ENCODE data around the gene OAT.

Gene OAT

DNA sequence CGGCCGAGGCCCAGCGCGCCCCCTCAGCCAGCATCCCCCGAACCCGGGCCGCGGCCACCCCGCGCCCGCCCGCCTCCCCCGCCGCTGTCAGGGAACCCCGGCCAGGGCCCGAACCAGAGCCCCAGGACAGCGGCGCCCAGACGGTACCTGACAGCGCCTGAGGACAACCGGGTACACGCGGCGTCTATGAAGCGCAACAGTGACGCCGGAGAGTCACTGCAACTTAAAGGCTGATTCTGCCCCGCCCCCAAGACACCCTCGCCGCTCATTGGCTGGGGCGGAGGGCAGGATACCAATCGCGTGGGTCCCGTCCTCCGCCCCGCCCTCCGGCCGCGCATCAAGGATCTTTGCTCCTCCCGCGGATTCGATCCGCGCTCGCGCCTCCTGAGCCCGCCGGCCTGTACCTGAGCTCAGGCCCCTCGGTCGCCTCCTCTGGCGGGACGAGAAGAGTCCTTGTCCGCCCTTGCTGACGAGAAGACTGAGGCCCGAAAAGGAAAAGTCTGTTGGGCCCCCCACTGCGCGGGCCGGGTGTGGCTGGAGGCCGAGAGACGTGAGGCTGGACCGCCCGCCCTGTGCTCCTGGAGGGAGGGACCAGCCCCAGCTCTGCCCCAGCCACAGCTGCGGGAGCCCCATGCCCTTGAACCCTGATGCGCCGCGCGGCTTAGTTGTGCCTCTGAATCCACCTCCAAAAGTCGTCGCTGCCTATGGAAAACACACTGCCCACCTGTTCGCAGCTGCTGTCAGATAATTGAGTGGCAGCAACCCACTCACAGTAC is at the start of gene OAT:
Gene OAT (minus strand): TSS at position 198 of the 776 bp plus-strand sequence. CDS start 6,752 bp downstream, outside the sequence.
- DNase-seq: peak; percentile 89 to 94 (median 92)

DNA sequence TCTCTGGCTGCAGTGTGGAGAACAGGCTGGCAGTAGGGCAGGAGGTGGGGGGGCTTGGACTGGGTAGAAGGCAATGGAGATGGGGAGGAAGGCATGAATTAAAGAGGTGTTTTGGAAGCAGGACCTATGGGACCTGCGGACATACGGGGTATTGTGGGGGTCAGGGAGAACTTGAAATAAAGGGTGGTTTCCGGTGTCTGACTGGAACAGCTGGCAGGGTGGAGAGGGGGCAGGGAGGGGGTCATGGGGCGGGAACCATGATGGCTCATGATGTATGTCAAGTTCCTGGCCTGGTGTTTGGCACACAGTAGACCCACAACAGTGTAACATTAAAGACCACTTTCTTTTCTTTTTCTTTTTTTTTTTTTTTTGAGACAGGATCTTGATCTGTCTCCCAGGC is 48.4 kb upstream of the OAT start:
- DNase-seq: no peak

DNA sequence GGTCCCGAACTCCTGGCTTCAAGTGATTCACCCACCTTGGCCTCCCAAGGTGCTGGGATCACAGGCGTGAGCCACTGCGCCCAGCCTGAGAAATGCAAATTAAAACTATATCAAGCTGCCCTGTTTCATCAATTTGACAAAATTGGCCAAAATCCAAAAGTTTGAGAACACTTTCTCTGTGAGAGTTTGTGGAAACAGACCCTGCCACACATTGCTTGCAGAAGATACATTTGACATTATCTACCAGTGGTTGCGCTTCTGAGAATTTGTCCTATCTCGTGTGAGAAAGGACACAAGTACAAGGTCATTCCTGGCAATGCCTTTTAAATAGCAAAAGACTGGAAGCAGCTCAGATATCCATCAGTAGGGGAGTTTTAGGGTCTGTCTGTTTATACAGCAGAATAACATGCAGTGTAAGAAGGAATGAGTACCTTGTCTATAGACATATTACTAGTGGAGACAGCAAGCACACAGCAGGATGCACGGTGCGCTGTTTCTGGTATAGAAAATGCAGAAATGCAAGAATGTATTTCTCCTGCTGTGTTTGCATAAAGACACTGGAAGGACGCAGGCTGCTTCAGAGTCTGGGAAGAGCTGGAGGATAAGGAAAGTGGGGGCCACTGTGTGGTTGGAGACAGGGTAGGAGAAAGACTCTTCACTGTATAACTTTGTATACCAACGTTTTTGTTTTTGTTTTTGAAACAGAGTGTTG is 47.2 kb upstream of the OAT start:
- DNase-seq: no peak

DNA sequence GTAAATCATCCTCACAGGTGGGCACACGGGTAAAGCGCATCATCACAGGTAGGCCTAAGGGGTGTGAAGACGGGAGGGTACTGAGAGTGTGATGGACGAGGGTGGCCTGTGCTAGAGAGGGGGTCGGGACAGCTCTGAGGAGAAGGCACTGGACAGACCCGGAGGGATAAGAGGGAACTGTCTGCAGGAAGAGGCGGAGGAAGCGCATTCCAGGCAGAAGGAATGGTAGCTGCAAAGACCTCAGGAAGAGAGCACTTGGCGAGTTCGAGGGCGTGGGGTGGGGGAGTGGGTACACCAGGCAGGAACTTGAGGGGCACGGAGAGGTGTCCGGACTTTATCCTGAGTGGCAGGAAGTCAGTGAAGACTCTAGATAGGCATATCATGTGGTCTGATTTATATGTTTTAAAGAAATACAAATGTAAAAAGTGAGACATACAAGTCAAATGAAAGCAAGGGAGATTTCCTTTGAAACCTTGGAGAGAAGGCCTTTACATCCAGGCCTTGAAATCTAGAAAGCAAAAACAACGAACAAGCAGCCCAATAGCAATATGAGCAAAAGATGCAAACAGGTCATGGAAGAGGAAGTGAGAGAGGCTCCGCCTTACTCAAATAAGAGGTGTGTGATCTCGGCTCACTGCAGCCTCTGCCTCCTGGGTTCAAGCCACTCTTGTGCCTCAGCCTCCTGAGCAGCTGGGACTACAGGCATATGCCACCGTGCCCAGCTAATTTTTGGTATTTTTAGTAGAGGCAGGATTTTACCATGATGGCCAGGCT is 46.5 kb upstream of the OAT start:
- DNase-seq: no peak

DNA sequence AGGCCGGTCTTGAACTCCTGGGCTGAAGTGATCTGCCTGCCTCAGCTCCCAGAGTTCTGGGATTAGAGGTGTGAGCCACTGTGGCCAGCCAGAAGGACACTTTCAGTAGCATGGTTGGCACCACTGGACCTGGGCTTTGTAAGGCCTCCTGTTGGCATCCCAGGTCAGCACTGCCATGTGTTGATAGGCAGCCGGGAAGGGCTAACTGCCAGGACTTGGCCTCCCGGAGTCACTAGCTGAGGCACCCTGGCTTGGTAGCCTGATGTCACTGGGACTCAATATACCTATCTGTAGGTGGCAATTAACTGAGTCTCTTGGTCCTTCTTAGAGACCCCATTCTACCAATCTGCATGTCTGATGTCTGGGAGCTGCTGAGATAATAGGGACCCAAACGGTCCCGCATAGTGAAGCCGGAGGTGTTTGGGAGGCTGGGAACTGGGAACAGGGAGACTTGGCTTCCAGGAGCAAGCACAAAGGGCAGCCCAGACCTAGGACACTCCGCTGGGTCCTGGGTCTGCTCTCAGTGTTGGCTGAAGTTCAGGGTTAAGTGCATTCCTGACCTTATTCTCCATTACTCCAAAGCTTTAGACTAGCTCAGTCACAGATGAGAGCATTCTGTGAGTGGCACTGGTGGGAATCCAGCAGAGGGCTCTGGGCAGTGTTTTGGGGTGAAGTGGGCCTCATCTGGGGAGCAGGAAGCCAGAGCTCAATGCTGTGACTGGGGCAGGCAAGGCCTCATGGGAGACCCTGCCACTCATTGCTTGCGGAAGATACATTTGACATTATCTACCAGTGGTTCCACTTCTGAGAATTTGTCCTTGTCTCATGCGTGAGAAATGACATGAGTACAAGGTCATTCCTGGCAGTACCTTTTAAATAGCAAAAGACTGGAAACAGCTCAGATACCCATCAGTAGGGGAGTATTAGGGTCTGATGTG is 45.6 kb upstream of the OAT start:
- no peak for DNase-seq

DNA sequence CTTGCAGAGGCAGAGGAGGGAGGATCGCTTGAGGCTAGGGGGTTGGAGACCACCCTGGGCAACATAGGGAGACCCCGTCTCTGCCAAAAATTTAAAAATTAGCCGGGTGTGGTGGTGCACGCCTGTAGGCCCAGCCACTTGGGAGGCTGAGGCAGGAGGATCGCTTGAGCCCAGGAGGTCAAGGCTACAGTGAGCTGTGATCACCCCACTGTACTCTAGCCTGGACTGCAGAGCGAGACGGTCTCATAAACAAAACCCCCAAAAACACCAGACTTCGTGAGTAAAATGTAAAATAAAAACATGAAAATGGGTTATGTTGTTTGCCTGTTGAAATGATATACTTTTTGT is 43.6 kb upstream of the OAT start:
- DNase-seq: no peak

DNA sequence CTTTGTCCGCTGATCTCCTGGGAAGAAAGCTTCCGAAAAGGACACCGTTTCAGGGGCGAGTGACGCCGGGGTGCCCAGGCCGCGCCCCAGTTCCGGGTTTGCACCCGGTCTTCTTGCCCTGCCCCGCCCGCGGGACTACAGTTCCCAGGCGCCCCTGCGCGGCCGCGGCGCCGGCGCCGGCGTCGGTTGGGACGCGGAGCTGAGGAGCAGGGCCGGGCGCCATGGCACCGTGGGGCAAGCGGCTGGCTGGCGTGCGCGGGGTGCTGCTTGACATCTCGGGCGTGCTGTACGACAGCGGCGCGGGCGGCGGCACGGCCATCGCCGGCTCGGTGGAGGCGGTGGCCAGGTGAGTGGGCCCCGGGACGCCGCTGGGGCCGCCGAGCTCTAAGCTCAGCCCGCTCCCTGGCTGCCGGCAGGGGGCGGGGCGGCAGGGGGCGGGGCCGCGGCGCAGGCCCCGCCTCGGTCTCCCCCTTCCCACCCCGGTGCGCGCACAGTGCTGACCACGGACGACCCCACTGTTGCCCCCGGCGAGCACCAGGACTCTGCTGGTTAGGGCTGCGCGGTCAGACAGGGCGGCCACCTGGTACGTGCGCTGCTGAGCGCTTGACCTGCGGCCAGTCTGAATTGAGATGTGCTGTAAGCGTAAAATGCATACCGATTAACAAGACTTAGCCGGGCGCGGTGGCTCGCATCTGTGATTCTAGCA is 43.1 kb upstream of the OAT start, which contains the start of gene LHPP:
Gene LHPP (plus strand): TSS at position 182 of the 706 bp plus-strand sequence. CDS start 40 bp downstream, at position 222.
- DNase-seq: peak; percentile 69 to 80 (median 78)

DNA sequence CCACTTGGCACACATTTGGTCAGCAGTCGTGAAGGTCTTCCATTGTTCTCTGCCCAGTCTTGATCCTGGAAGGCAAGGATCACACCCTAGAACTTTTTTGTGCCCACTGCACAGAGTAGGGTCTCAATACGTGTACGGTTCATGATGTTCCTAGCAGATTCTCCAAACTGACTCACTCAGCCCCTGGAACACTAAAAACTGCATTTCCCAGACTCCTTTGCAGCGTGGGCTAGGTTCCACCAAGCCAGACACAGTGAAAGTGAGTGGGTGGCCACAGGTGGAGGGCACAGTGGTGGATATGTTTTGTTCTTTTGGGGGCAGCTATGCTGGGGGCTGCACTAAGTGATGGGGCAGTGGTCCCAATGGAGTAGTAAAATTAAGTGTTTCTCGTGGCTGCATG is 41.4 kb upstream of the OAT start:
- no peak for DNase-seq

DNA sequence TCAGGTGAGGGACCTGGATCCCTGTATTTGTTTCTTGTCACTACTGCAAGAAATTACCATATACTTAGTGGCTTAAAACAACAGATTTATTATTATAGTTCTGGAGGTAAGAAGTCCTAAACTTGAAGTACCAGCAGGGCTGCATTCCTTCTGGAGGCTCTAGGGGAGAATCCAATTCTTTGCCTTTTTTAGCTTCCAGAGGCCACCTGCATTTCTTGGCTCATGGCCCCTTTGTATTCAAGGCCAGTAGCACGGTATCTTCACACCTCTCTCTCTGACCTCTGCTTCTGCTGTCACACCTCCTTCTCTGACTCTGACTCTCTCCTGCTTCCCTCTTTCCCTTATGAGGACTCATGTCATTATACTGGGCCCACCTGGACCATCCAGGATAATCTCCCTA is 40.7 kb upstream of the OAT start:
- no peak for DNase-seq

DNA sequence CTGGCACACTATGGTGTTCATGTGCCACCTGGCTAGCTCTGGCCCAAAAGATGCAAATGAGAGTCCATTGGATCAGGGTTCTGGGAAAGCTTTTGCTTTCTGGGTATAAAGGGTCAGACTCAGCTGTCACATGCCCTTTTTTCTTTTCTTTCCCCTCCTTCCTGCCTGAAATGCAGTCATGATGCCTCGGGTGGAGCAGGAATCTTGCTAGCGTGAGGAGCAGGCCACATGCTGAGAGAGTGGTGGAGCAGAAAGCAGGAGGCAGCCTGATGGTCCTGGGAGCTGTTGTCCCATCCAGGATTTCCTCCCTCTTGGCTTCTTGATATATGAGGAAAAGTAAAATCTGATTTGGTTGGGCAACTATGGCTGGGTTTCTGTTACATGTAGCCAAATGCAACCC is 40.2 kb upstream of the OAT start:
- no peak for DNase-seq

DNA sequence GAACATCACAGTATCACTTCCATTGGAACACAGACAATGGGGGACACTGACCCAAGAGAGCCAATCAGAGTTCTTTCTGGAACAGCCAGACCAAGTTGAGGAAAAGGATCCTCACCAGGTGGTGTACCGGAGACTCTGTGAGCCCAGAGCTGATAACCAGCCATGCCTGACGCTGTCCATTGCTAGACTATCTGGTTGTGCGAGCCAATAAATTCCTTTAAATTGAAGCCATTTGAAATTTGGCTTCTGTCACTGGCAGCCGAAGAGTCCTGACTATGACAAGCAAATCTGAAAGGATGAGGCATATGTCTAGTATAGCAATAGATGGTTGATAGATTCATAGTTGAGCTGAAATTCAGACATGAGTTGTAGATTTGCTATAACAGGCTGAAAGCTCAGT is 39.8 kb upstream of the OAT start:
- no peak for DNase-seq

DNA sequence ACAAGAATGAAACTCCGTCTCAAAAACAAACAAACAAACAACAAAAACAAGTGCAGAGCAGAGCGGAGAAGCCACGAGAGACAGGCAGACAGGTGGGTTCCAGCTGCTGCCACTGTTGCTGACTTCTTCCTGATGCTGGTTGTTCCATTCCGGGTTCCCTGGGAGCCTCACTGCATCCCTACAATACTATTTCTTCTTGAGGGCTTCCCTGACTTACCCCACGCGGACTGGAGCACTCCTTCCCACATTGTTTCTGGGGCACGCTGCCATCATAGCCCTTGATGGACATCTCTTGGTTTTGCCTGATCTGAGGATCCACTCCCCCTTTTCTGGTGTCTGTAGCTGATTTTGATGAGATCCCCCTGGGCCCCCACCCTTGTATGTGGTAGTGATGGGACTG is 36.7 kb upstream of the OAT start:
- no peak for DNase-seq

DNA sequence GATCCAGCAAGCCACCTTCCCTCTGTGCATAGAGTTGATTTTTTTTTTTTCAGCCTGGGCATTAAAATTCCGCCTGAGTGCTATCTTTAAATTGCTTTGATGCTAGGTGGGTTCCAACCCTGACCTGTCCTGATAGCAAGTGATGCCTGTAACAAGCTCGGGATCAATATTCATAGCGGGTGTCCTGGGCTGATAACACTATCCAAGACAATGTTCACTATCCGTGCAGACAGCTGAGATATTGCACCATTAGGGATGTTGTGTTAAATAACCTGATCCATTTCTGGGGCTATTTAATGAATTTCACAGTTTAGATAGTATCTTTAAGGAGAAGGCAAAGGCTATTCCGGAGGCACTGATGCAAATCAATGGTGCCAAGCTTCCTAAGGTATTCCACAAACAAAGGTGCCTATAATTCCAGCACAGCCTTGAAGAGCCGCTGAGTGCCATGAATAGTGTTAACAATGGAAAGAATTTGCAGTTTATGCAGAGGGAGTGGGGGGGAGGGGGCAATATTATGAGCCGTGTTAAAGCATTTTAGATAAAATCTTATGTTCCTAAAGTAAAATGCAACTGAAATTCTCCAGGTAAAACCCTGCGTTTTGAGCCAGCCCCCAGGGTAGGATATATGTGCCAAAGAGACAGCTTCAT is 35.4 kb upstream of the OAT start:
- no peak for DNase-seq

DNA sequence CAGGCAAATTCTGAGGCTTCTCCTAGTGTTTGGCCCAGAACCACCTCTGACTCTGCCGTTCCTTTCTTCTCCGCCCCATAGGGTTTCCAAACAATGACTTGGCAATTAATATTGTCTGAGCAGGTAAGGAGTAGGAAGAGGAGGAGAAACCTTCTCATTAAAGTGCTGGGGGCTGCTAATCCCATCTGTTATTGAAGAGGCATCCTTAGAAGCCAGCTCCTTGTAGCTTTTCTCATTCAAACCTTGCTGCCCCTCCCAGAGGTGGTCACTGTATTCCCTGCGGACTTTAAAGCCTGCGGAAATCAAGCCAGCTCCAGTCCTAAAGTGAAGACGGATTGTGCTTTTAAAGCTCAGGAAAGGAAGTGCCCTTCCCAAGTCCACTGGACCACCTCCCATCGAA is 32.6 kb upstream of the OAT start:
- no peak for DNase-seq

DNA sequence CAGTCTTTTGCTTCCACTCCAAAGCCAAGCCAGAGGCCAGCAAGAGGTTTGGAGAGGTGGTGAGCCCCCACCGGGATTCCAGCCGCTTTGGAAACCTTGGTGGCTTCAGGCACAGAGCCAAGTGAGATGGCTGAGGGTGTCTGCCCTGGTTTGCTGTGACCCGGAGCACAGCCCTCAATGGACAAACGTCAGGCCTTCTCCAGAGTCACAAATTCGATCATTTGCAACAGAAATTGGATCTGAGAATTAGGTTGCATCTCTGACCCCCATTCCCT is 32.0 kb upstream of the OAT start:
- DNase-seq: no peak

DNA sequence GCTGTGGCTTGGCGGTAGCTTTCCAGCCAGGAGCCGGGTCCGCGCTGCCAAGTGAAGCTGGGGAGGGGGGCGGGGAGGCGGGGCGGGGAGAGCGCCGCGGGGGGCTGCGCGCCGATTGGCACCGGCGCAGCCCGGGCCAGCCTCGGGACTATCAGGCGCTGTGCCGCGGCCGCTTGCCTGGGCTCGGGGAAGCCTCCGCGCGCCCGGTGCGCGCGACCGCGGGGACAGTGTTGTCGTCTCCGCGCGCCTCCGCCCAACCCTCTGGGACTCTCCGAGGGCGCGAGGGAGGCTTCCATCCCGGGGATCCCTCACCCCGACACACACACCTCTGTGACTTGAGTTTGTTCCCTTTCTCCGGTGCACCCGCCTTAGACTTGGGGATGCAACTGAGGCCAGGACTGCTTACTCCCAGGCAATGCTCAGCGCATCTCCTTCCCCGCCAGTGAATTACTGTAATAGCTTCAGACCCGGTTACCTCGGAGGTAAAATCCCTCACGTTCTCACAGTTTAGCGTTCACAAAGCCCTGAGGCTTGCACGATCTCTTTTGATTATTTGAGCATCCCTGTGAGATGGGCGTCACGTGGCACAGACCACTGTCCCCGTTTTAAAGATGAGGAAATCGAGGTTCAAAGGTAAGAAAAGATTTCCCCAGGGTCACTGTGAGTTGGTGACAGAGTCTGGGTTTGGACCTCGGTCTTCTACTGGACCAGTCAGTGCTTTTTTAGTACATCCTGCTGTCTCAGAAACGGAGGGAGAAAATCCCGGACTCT is 31.5 kb upstream of the OAT start, which contains the start of gene NKX1-2:
Gene NKX1-2 (minus strand): TSS at position 24 of the 771 bp plus-strand sequence. CDS start 92 bp downstream, outside the sequence.
- no peak for DNase-seq

DNA sequence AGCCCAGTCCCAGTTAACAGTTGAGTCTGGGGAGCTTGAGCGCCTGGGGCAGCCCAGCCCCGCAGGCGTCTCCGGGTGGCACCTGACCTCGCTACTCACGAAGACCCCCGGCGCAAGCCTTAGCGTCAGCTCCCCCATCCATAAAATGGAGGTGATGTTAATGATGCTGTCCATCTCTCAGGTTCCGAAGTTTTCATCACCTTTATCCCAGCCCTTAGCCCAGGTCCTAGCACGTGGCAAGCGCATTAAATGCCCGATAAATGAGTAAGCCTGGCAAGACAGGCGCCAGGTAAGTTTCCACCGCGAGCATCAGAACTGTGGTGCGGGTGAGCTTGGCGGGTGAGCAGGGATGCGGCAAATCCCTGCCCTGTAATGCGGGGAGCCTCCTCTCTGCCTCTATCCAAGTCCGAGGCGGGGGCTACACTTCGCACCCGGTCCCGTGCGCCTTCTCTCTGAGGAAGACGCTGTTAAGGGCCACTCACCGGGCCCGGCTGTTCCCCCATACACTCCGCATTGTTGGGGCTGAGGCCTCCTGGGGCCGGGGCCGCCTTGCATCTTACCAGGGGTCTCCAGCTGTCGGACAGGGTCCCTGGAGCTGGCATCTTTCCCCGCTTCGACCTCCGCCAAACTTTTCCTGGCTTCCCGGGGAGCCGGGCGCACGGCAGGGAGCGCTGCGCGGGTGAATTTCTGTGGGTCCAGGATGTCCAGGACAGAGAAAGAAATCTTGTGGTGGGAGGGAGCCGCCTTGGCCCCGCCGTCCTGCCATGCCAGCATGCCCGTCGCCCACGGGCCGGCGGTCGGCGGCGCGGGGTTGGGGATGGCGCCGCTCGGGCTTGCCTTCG is 30.7 kb upstream of the OAT start:
- no peak for DNase-seq

DNA sequence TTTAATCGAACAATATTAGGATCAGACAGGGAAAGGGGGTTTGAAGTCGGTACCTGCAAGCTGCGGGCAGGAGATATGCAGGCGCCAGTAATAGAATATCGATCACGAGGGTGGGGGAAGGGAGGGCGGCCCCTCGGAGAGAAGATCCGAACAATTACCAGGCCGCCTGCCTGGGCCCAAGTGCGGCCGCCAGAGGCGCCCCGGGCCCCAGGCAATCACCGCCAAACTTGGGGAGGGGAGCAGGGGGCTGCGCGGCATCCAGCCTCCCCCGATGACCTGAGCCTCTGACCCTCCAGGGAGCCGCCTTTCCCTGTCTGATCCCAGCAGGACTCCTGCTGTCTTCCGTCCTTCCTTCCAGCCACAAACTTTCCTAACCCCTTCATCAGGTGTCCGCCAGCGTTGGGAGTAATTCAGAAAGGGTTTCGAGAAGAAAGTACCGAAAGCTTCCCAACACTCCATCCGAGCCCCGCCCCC is 30.0 kb upstream of the OAT start:
- DNase-seq: no peak

DNA sequence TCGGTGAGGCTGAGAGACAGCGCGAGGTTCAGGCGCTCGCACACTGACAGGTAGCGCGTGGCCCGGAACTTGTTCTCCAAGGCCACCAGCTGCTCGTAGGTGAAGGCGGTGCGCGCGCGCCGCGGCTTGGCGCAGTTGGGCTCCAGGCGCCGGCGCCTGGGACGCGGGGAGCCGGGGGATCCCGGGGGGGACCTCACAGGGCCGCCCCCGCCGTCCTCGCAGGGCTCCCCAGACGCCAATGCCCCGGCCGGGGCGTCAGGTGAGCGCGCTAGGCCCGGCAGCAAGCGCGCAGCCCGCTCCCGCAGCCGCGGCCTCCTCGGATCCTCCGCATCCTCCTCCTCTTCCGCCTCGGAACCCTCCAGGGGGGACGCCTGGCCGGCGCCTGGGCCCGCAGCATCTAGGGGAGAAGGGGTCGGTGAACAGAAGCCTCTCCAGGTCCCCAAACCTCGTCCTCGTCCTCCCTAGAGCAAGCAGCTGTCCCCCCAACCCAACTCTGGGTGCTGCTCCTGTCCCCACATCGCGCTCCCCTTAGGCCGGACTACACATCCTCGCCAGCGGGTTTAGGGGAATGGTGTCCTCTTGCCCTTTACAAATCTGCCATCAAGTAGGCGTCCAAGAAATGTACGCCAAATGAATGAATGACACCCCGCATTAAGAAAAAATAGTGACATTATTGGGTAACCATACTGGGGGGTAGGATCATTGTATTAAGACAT is 29.2 kb upstream of the OAT start:
- DNase-seq: no peak
